Caki2 (cell line): Measurements from ENCODE around the gene GMPR2. TPM values are rescaled to one million over a fixed set of nuclear protein-coding genes. Genes with fewer than 3 reads are reported as not detected.

Source experiments
- total RNA-seq: library from RNA; depleted of rRNA; stranded (reverse); fragments of >200 nt; shearing (Covaris generic); gene quantifications from 2 replicates; pipeline ENCODE4 v1.2.3, GENCODE V29; 2014; ENCODE audit warnings: low replicate concordance; rRNA removed

The GMPR2 gene
- total RNA-seq, 1 experiment from 2014 or later: 57.8 TPM

Other genes with a start within 250 kb of the GMPR2 start
- 15.3 and 32.1 TPM in 2 replicates for gene DHRS4L2, start 244.0 kb upstream of the GMPR2 start, total RNA-seq
- 0.26 TPM in 1 of 2 replicates, not detected in the other for gene CARMIL3, start 180.9 kb upstream of the GMPR2 start, total RNA-seq
- 0.07 TPM in 1 of 2 replicates, not detected in the other for gene CPNE6, start 161.4 kb upstream of the GMPR2 start, total RNA-seq
- gene PCK2, start 138.6 kb upstream of the GMPR2 start, total RNA-seq: 19.5 and 54.7 TPM in 2 replicates
- gene DCAF11, start 118.2 kb upstream of the GMPR2 start, total RNA-seq: 47.4 and 117 TPM in 2 replicates
- gene NRL, start 118.0 kb upstream of the GMPR2 start, total RNA-seq: 1.8 TPM in 1 of 2 replicates, not detected in the other
- gene FITM1, start 102.3 kb upstream of the GMPR2 start, total RNA-seq: not detected in 2 replicates
- gene PSME1, start 96.7 kb upstream of the GMPR2 start, total RNA-seq: 77.8 and 123 TPM in 2 replicates
- gene EMC9, start 91.3 kb upstream of the GMPR2 start, total RNA-seq: 12.8 and 23.0 TPM in 2 replicates
- gene PSME2, start 86.3 kb upstream of the GMPR2 start, total RNA-seq: 191 and 202 TPM in 2 replicates
- 46.1 and 48.9 TPM in 2 replicates for gene RNF31, start 85.4 kb upstream of the GMPR2 start, total RNA-seq
- gene IRF9, start 71.7 kb upstream of the GMPR2 start, total RNA-seq: 29.9 and 36.1 TPM in 2 replicates
- gene REC8, start 60.8 kb upstream of the GMPR2 start, total RNA-seq: not detected in 2 replicates
- 25.7 and 32.7 TPM in 2 replicates for gene IPO4, start 44.1 kb upstream of the GMPR2 start, total RNA-seq
- gene TM9SF1, start 37.5 kb upstream of the GMPR2 start, total RNA-seq: 50.9 and 57.1 TPM in 2 replicates
- not detected in 2 replicates for gene TSSK4, start 27.2 kb upstream of the GMPR2 start, total RNA-seq
- gene CHMP4A, start 19.4 kb upstream of the GMPR2 start, total RNA-seq: 23.3 and 52.2 TPM in 2 replicates
- 19.8 and 23.5 TPM in 2 replicates for gene MDP1, start 16.9 kb upstream of the GMPR2 start, total RNA-seq
- 129 and 160 TPM in 2 replicates for gene NEDD8, start 562 bp upstream of the GMPR2 start, total RNA-seq
- gene TINF2, start 9.7 kb downstream of the GMPR2 start, total RNA-seq: 27.7 and 38.3 TPM in 2 replicates
- 0.44 TPM in 1 of 2 replicates, not detected in the other for gene TGM1, start 30.2 kb downstream of the GMPR2 start, total RNA-seq
- gene RABGGTA, start 38.7 kb downstream of the GMPR2 start, total RNA-seq: 10.3 and 12.9 TPM in 2 replicates
- 5.3 and 9.2 TPM in 2 replicates for gene DHRS1, start 66.9 kb downstream of the GMPR2 start, total RNA-seq
- 8.8 and 13.8 TPM in 2 replicates for gene NOP9, start 66.9 kb downstream of the GMPR2 start, total RNA-seq
- gene CIDEB, start 75.0 kb downstream of the GMPR2 start, total RNA-seq: 1.0 and 6.8 TPM in 2 replicates
- 0.98 TPM in 1 of 2 replicates, not detected in the other for gene LTB4R2, start 77.2 kb downstream of the GMPR2 start, total RNA-seq
- gene LTB4R, start 78.6 kb downstream of the GMPR2 start, total RNA-seq: 0.12 and 2.7 TPM in 2 replicates
- not detected in 2 replicates for gene ADCY4, start 102.1 kb downstream of the GMPR2 start, total RNA-seq
- gene RIPK3, start 107.1 kb downstream of the GMPR2 start, total RNA-seq: not detected in 2 replicates
- not detected in 2 replicates for gene NFATC4, start 135.3 kb downstream of the GMPR2 start, total RNA-seq
- gene NYNRIN, start 166.1 kb downstream of the GMPR2 start, total RNA-seq: 0.03 TPM in 1 of 2 replicates, not detected in the other
- 0.81 and 2.2 TPM in 2 replicates for gene CBLN3, start 196.7 kb downstream of the GMPR2 start, total RNA-seq
- 25.4 and 31.1 TPM in 2 replicates for gene KHNYN, start 197.0 kb downstream of the GMPR2 start, total RNA-seq
- 17.2 and 31.0 TPM in 2 replicates for gene SDR39U1, start 209.8 kb downstream of the GMPR2 start, total RNA-seq